HG03457 (cell line): ENCODE results near the gene SCN2A.
A peak's percentile ranks its signal among the peaks of the same experiment; 100 is the strongest.
"Not testable (repeated sequence)": the region's sequence is repeated elsewhere in the genome, so short reads cannot be mapped to it uniquely, and the experiment has no call there.

Experiments
- ATAC-seq: cut with Tn5 transposase; IDR thresholded peaks from one replicate; pipeline ENCODE4 v1.9.1; 2021; ENCODE audit warnings: moderate number of reproducible peaks; ENCODE audit not compliant: unreplicated experiment

SCN2A gene

DNA sequence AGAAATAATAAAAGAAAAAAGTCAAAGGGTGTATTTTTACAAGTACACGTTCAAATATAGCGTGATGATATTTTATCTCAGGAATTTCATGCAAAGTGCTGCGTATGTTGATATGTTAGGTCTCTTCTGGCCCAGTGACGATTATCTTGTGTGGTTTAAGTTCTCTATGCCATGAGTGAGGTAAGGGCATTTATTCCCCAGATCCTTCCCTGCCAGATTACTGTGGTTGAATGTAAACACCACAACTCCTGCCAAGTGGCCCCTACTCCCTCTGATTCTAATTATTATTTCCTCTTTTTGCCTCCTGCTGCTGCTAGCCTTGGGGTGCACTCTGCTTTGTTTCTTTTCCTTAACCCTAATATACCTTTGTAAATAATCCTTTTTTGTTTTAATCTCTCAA, 12.2 kb downstream of the SCN2A start:
- no peak for ATAC-seq

GRCh38 chr2:165253178-165253577, 14.0 kb downstream of the SCN2A start:
- no peak for ATAC-seq

- ATAC-seq = no peak
Observed at GRCh38 chr2:165256618-165257017, 17.4 kb downstream of the SCN2A start.

DNA sequence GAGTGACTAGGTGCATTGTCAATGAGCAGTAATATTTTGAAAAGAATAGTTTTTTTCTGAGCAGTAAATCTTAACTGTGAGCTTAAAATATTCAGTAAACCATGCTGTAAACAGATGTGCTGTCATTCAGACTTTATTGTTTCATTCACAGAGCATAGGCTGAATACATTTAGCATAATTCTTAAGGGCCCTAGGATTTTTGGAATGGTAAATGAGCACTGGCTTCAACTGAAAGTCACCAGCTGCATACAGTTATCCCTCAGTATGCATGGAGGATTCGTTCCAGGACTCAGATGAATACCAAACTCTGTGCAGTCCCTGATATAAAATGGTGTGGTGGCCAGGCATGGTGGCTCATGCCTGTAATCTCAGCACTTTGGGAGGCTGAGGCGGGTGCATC, 21.1 kb downstream of the SCN2A start:
- ATAC-seq = not testable (repeated sequence)

DNA sequence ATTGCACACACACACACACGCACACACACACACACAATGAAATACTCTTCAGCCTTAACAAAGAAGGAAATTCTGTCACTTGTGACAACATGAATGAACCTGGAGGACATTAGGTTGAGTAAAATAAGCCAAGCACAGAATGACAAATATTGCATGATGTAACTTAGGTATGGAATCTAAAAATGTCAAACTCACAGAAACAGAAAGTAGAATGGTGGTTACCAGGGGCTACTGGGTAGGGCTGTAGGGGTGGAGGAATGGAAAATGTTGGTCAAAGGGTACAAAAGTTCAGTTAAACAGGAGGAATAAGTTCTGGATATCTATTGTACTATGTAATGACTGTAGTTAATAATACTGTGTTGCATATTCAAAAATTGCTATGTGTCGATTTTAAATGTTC, 29.5 kb downstream of the SCN2A start:
- no peak for ATAC-seq

DNA sequence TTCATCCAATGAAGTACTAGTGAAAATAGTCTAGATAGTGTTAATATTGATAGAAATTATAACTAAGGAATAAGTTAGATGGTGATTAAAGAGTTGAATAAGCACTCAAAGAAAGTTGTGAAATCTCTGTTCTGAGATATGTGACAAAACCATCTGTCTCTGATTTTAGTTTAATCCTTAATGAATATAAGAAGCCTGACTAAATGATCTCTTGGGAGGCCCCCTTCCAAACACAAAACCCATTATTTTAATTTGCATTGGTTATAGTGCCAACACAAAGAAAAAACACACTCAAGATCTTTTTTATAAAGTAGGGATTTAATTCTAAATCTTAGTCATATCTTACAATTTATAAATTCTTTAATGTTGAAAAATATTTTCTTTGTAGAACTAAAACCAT, 34.0 kb downstream of the SCN2A start:
- no peak for ATAC-seq

DNA sequence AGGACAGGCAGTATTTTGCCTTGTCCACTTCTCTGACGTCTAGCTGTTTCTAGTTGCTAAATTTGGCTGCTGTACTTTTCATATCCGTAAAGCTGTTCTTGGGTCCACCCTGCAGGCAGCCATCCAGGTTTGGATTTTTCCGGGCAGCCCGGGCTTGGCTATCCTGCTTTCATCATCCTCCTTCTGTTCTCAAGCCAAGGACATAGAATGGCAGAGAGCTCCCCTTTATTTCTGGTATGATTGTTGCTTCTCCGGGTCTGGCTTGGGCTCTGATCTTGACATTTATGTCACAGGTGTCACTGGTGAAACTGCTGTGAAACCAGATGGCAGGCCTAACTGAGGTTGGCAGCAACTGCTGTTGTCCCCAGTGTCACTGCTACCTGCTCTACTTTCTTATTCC, 35.5 kb downstream of the SCN2A start:
- no peak for ATAC-seq

DNA sequence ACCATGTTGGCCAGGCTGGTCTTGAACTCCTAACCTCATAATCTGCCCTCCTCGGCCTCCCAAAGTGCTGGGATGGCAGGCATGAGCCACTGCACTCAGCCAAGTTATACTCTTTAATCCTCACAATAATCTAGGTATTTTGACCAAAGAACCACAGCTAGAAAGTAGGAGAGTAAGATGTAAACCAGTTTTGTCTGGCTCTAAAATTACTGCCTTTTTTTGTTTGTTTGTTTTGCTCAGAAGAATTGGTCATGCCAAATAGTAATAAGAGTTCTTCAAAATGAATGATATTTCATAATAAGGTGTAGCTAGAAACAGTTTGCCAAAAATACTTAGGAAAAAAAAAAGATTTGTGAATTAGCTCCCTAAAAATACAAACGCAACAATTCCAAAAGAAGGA, 36.7 kb downstream of the SCN2A start:
- no peak for ATAC-seq

GRCh38 chr2:165277295-165277694, 38.1 kb downstream of the SCN2A start:
- ATAC-seq = no peak

DNA sequence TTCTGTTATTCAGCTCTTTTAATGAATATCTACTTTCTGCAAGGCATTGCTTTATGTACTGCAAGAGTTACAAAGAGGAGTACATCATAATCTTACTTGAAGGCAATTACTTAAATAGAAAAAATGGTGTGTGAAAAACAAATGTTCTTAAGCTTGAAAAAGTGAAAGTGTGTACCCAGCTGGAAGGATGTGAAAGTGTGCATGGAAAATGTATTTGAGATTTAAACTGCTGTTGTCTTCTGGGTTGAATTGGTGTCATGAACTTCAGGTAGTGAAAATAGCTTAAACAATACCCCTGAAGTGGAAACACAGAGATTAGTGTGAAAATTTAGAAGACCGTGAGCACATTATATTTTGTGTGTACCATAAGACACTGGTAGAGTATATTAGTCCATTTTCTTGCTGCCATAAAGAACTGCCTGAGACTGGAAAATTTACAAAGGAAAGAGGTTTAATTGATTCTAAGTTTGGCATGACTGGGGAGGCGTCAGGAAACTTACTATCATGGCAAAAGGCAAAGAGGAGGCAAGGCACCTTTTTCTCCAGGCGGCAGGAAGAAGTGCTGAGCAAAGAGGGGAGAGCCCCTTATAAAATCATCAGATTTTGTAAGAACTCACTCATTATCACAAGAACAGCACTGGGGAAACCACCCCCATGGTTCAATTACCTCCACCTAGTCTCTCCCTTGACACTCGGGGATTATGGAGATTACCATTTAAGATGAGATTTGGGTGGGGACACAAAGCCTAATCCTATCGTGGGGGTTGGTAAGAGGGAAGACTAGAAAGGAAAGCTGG, 38.8 kb downstream of the SCN2A start:
- no peak for ATAC-seq

- no peak for ATAC-seq
Observed at GRCh38 chr2:165280356-165280755, 41.1 kb downstream of the SCN2A start.

GRCh38 chr2:165281387-165281786, 42.2 kb downstream of the SCN2A start:
- ATAC-seq = no peak

DNA sequence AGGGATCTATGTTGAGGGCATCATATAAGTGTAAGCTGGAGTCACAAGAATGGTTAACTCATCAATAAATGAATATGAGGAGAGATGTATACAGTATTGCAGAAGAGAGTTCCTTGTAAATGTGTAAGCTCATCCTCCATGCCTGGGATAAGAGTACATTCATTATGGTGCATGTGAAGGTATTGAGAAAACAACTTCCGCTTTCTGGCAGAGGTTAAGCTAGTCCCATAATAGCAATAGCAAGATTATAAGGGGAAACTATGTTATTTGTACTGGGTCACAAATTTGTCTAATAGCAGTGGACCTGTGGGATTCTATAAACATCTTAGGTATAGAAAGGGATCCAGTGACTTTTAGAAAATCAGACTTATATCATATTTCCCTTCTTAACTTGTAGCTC, 44.1 kb downstream of the SCN2A start:
- no peak for ATAC-seq

- no peak for ATAC-seq
Observed at GRCh38 chr2:165287094-165287778, 48.0 kb downstream of the SCN2A start.

GRCh38 chr2:165289069-165289468, 49.9 kb downstream of the SCN2A start:
- no peak for ATAC-seq

DNA sequence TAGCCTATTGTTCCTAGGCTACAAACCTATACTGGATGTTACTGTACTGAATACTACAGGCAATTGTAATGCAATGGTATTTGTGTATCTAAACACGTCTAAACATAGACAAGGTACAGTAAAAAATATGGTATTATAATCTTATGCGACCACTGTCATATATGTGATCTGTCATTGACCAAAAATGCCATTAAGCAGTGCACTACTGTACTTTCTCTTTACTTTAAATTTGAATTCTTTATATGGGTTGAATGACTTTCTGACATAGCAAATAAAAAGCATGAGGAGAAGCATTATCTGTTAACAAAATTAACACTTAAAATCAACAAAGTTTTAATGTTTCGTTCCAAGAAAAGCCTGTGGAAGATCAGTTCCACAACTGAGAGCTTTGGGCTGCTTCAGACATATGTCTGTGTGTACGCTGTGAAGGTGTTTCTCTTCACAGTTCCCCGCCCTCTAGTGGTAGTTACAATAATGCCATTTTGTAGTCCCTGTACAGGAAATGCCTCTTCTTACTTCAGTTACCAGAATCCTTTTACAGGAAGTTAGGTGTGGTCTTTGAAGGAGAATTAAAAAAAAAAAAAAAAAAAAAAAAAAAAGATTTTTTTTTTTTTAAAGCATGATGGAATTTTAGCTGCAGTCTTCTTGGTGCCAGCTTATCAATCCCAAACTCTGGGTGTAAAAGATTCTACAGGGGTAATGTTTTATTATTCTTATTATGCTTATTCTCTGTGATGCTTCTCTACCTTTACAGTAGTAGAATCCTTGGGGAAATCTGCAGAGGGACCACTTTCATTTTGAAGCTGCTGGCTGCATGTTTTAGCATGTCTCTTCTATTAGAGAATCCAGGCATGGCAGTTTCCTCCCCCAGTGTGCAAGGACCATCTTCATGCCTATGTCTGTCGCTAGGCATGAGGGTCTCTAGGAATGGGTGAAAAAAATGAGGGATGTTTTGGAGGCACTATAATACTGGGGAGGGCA, 54.5 kb downstream of the SCN2A start:
- ATAC-seq = peak; percentile 100

DNA sequence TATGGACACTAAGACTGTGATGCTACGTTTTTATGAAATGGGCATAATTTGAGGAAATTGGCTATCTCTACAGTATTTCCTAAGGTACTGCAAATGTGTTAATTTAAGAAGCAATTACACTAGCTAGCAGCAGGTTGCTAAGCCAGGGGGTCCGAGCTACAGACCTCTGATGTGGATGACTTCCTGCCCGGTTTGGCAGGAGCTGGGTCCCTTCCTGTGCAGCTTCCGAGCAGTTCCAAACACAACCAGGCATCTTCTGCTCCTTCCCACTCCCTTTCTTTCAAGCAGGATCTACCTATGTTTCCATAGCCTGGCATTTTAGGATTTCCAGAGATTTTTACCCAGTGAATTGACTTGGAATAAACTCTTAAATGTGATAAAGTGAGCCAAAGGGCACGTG, 55.7 kb downstream of the SCN2A start:
- no peak for ATAC-seq

GRCh38 chr2:165295643-165296042, 56.4 kb downstream of the SCN2A start:
- no peak for ATAC-seq

DNA sequence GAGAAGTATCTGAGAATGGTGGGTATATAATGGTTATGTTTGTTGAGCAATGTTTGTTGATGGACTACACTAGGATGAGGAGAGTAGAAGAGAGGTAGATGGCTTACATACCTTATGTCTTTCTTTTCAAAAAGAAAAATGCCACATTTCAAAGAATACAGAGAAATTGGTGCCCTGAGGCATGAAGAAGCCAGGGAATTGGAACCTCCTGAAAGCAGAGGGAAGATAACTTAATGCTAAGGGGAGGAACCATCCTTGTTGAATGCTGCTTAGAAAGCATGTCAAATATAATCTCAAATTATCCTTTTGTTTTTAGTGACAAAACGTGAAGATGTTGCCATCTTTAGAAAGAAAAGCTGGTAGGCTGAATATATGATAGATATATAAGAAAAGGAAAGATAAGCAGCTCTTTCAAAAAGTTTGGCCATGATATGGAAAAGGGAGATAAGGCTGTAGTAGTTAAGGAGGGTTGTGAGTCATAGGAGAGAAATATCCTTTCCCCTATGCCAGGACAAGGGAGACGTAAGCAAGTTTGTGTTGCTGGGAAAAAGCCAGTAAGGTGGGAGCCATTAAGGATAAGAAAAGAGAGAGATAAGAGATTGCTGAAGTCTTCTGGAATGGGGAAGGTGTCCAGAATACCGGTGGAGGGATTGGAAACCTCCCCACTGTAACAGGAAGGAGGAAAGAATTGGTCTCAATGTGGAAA, 66.3 kb downstream of the SCN2A start:
- no peak for ATAC-seq

GRCh38 chr2:165307317-165307716, 68.1 kb downstream of the SCN2A start:
- no peak for ATAC-seq

GRCh38 chr2:165311949-165312348, 72.7 kb downstream of the SCN2A start:
- no peak for ATAC-seq
